Fibroblast of lung (primary cell): ENCODE data around the gene TTLL9.

Experiments used
- EZH2 ChIP-seq: IDR thresholded peaks from 2 replicates; pipeline ENCODE4 v1.5.1; 2012; ENCODE audit warnings: low read length, control low read depth, mild to moderate bottlenecking; ENCODE audit errors: missing control alignments
- TF ChIP-seq, protein P1 (sequence below), 2 donors: IDR thresholded peaks in 1 of 2; conservative IDR thresholded peaks in 1 of 2; 1 replicate in 1 of 2; 2 replicates in 1 of 2; pipeline ENCODE4 v1.5.1; 2011 to 2012; ENCODE audit warnings: low read length in 2 of 2, control low read depth in 1 of 2, inconsistent platforms in 1 of 2, low read depth in 1 of 2, mild to moderate bottlenecking in 1 of 2

DNA sequence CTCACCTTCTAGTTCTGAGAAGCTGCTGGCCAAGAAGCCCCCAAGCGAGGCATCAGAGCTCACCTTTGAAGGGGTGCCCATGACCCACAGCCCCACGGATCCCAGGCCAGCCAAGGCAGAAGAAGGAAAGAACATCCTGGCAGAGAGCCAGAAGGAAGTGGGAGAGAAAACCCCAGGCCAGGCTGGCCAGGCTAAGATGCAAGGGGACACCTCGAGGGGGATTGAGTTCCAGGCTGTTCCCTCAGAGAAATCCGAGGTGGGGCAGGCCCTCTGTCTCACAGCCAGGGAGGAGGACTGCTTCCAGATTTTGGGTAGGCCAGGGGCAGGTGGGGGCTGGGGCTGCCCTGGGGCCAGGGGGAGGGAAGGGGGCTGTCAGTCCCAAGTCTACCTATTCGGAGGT is 49.0 kb upstream of the TTLL9 start:
- TF ChIP-seq, protein P1, sequence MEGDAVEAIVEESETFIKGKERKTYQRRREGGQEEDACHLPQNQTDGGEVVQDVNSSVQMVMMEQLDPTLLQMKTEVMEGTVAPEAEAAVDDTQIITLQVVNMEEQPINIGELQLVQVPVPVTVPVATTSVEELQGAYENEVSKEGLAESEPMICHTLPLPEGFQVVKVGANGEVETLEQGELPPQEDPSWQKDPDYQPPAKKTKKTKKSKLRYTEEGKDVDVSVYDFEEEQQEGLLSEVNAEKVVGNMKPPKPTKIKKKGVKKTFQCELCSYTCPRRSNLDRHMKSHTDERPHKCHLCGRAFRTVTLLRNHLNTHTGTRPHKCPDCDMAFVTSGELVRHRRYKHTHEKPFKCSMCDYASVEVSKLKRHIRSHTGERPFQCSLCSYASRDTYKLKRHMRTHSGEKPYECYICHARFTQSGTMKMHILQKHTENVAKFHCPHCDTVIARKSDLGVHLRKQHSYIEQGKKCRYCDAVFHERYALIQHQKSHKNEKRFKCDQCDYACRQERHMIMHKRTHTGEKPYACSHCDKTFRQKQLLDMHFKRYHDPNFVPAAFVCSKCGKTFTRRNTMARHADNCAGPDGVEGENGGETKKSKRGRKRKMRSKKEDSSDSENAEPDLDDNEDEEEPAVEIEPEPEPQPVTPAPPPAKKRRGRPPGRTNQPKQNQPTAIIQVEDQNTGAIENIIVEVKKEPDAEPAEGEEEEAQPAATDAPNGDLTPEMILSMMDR (conservative IDR thresholded peaks at IDR 0.05 in 1 of 2, IDR thresholded peaks at IDR 0.05 in 1 of 2; ENCODE audit: low read depth in 1 of 2, low read length in 2 of 2), result no peak
- no peak for TF ChIP-seq EZH2
